Measurements from ENCODE around the gene JOSD2. TPM values are rescaled to one million over a fixed set of nuclear protein-coding genes. Genes with fewer than 3 reads are reported as not detected.

JOSD2 gene
- total and polyA plus RNA-seq, 2 of the 4 experiments (the other 2 are of a cell fraction) = 12.2 to 54.1 TPM

GRCh38 chr19:50514346-50515167 is 3.6 kb upstream of the JOSD2 start (continued):
- TF ChIP-seq BHLHE40 (IDR thresholded peaks at IDR 0.05; ENCODE audit: low read depth, low read length) (no peak), POLR2A (IDR thresholded peaks at IDR 0.05; ENCODE audit: low read depth, low read length) (no peak)

- no peak for DNase-seq
- ATAC-seq (ENCODE audit: low read depth) = no peak
- Histone ChIP-seq H3K23ac (ENCODE audit: low read depth, low read length) (no peak within 1 kb of the TSS), H3K79me1 (ENCODE audit: low read depth in 1 of 2, low read length in 2 of 2) (peaks cover 5 to 10% of the 10 kb centered on the region in 2 experiments; a peak in 3 of 4 replicates), H2AFZ (replicated peaks; ENCODE audit: low read length, poor library complexity) (peak within 1 kb of the TSS; percentile 43), H4K20me1 (ENCODE audit: insufficient read depth, low read length) (no peaks in the 10 kb centered on the region), H2BK15ac (ENCODE audit: low read depth, low read length) (no peak within 1 kb of the TSS), H3K56ac (ENCODE audit: extremely low read depth, insufficient read depth, low read length) (no peak within 1 kb of the TSS), H3K9me1 (ENCODE audit: insufficient read depth, low read length) (no peaks in the 10 kb centered on the region; the same call in 1 of the 2 replicates), H3K4me1 (ENCODE audit: control insufficient read depth, insufficient read depth, low read length) (peaks cover 3% of the 10 kb centered on the region), H3K4me3 (ENCODE audit: insufficient read depth, low read depth, low read length) (no peak within 1 kb of the TSS), H4K91ac (ENCODE audit: insufficient read depth, low read depth, low read length) (no peak within 1 kb of the TSS), H2AK5ac (ENCODE audit: low read depth, low read length) (no peak within 1 kb of the TSS), H4K5ac (ENCODE audit: low read depth, low read length) (no peak within 1 kb of the TSS), H2BK5ac (ENCODE audit: low read depth, low read length, poor library complexity, severe bottlenecking) (no peak within 1 kb of the TSS), H3K27me3 (ENCODE audit: control insufficient read depth, insufficient read depth, low read length) (no peaks in the 10 kb centered on the region), H3K9me3 (ENCODE audit: control insufficient read depth, insufficient read depth, low read length) (no peaks in the 10 kb centered on the region), H4K8ac (ENCODE audit: low read depth in 2 of 2, low read length in 2 of 2) (no peak within 1 kb of the TSS), H3K14ac (replicated peaks; ENCODE audit: low read depth, low read length) (no peak within 1 kb of the TSS), H2BK20ac (ENCODE audit: low read depth, low read length) (no peak within 1 kb of the TSS), H2BK120ac (ENCODE audit: low read depth, low read length) (no peak within 1 kb of the TSS), H3K4ac (ENCODE audit: low read depth, low read length) (no peak within 1 kb of the TSS), H3K4me2 (ENCODE audit: low read depth, low read length) (no peak within 1 kb of the TSS), H3K9ac (ENCODE audit: low read depth, low read length) (no peak within 1 kb of the TSS), H3K18ac (ENCODE audit: low read depth, low read length) (no peak within 1 kb of the TSS), H3K36me3 (ENCODE audit: control insufficient read depth, insufficient read depth, low read length) (no peaks in the 10 kb centered on the region), H2AK9ac (replicated peaks; ENCODE audit: low read depth, low read length, poor library complexity) (no peak within 1 kb of the TSS), H3K27ac (ENCODE audit: insufficient read depth, low read length) (no peak within 1 kb of the TSS)
- ChIA-PET POLR2A (ENCODE audit: unreplicated experiment) (no interaction called here), CTCF (no interaction called here)
- 45% methylated on average over 4 of the region's 22 CpGs; no CpG with 5 or more reads in 1 of the 2 experiments for WGBS, 2 experiments (ENCODE audit: extremely low coverage in 2 of 2, insufficient read length in 1 of 2)
- dilution Hi-C loops (cut with HindIII; ENCODE audit: low sequenced_read_pairs, unreplicated experiment) (no loop called here), intact Hi-C loops (cut with micrococcal nuclease) (no loop called here), in situ Hi-C loops (cut with MboI; ENCODE audit: low sequenced_read_pairs) (no loop called here)
- no TSS peak for BruUV-seq (replicated peaks)
- TF ChIP-seq RAD21 (IDR thresholded peaks at IDR 0.05; ENCODE audit: low read length) = no peak
- no peak for TF ChIP-seq POLR2A (IDR thresholded peaks at IDR 0.05; ENCODE audit: low read depth, low read length)
- no peak for TF ChIP-seq NFE2L2 (IDR thresholded peaks at IDR 0.05; ENCODE audit: low read depth, low read length)
- TF ChIP-seq ELK1 (IDR thresholded peaks at IDR 0.05; ENCODE audit: borderline replicate concordance, low read depth, low read length) = no peak
- TF ChIP-seq SMC3 (IDR thresholded peaks at IDR 0.05; ENCODE audit: low read depth, low read length) = no peak
- no peak for TF ChIP-seq USF2 (IDR thresholded peaks at IDR 0.05; ENCODE audit: low read depth, low read length)
- TF ChIP-seq RFX5 (IDR thresholded peaks at IDR 0.05; ENCODE audit: low read depth, low read length) = no peak
- TF ChIP-seq BHLHE40 (IDR thresholded peaks at IDR 0.05; ENCODE audit: low read depth, low read length) = no peak
- no peak for TF ChIP-seq CEBPB (IDR thresholded peaks at IDR 0.05; ENCODE audit: low read depth, low read length)
- no peak for TF ChIP-seq FOS (IDR thresholded peaks at IDR 0.05; ENCODE audit: low read depth, low read length)
- no peak for TF ChIP-seq MAZ (IDR thresholded peaks at IDR 0.05; ENCODE audit: borderline replicate concordance, low read depth, low read length)
- no peak for TF ChIP-seq RCOR1 (IDR thresholded peaks at IDR 0.05; ENCODE audit: insufficient replicate concordance, low read length)
Measured at GRCh38 chr19:50513746-50514345, 2.9 kb upstream of the JOSD2 start, which contains the start of gene ASPDH. TSS of gene ASPDH (minus strand) at chr19:50513913. CDS start at chr19:50513823, 90 bp downstream.

All from IMR-90 (cell line).